HCT116 (cell line): Measurements from ENCODE around the gene TRIM31. TPM values are rescaled to one million over a fixed set of nuclear protein-coding genes. Genes with fewer than 3 reads are reported as not detected.

Experiments
- ATAC-seq: fragments of 200-7000 bp; cut with Tn5 transposase; 2 replicates; pipeline ENCODE4 v1.9.1; 2020; ENCODE audit warnings: mild to moderate bottlenecking, moderate library complexity
- BruUV-seq: library from RNA; stranded (reverse); fragments of 400-500 nt; replicated peaks from 2 replicates; lab custom pipeline; 2021; lab: Mats Ljungman, UMichigan
- CTCF ChIA-PET: fragments of 300-600 bp; sonication (Branson Sonifier 250); formaldehyde crosslinking; loops from one replicate; lab custom pipeline; 2021; ENCODE audit warnings: antibody characterized with exemption; lab: Charles Lee
- POLR2A ChIA-PET: fragments of 300-600, 350-600 bp; sonication (Branson Sonifier 250); formaldehyde crosslinking; loops from one replicate; lab custom pipeline; 2021; ENCODE audit warnings: antibody characterized with exemption; lab: Charles Lee
- RAD21 ChIA-PET, 2 experiments: fragments of 300-600 bp; sonication (Branson Sonifier 250); formaldehyde crosslinking; loops; one replicate each; lab custom pipeline; 2023; ENCODE audit warnings: low total read pairs in 2 of 2; ENCODE audit not compliant: uncharacterized antibody in 2 of 2, unreplicated experiment in 2 of 2, low non-redundant PET in 1 of 2; lab: Charles Lee
- DNase-seq: peaks from one replicate; pipeline ENCODE4 v3.0.0-alpha.2; 2010; ENCODE audit warnings: low read depth, low spot score
- H2AFZ ChIP-seq: fragments of 200-600 bp; shearing (Covaris generic), sonication (generic); 2 replicates; pipeline ENCODE4 v1.6.1; 2017; ENCODE audit warnings: low read depth, mixed run types, mixed read lengths, antibody characterized with exemption, low read length; ENCODE audit not compliant: poor library complexity, severe bottlenecking
- H3K27ac ChIP-seq: 2 replicates; pipeline ENCODE4 v1.5.1; 2012; ENCODE audit warnings: low read depth, low read length
- H3K27me3 ChIP-seq: fragments of 200-600 bp; sonication (generic); 2 replicates; pipeline ENCODE4 v1.6.1; 2016; ENCODE audit warnings: mixed run types, low read length, mixed read lengths; ENCODE audit not compliant: insufficient read depth
- H3K36me3 ChIP-seq, 2 experiments: fragments of 200-500 bp in 1 of 2; fragments of 200-600 bp in 1 of 2; sonication (Bioruptor generic) in 1 of 2; sonication (generic) in 1 of 2; 2 replicates each; pipeline versions ENCODE4 v1.5.1 to v1.6.1; 2014 to 2016; ENCODE audit warnings: low read length in 2 of 2, inconsistent platforms in 1 of 2, mixed read lengths in 1 of 2, mixed run types in 1 of 2; ENCODE audit not compliant: insufficient read depth in 2 of 2, control insufficient read depth in 1 of 2
- H3K4me1 ChIP-seq, 2 experiments: fragments of 200-600 bp in 1 of 2; sonication (generic) in 1 of 2; 2 replicates each; pipeline versions ENCODE4 v1.5.1 to v1.6.1; 2012 to 2017; ENCODE audit warnings: low read length in 2 of 2, inconsistent platforms in 1 of 2, mild to moderate bottlenecking in 1 of 2, mixed read lengths in 1 of 2, mixed run types in 1 of 2, moderate library complexity in 1 of 2; ENCODE audit not compliant: insufficient read depth in 2 of 2, control insufficient read depth in 1 of 2
- H3K4me2 ChIP-seq: fragments of 200-600 bp; sonication (generic); 2 replicates; pipeline ENCODE4 v1.6.1; 2017; ENCODE audit warnings: mixed run types, low read length, mixed read lengths
- H3K4me3 ChIP-seq, 2 experiments: fragments of 200-600 bp in 1 of 2; sonication (generic) in 1 of 2; replicated peaks in 1 of 2; 2 replicates each; pipeline ENCODE4 v1.5.1; 2011 to 2016; ENCODE audit warnings: low read length in 2 of 2, control low read depth in 1 of 2, low read depth in 1 of 2, mild to moderate bottlenecking in 1 of 2, mixed read lengths in 1 of 2, mixed run types in 1 of 2
- H3K79me2 ChIP-seq: fragments of 200-600 bp; sonication (generic); 2 replicates; pipeline ENCODE4 v1.6.1; 2017; ENCODE audit warnings: mild to moderate bottlenecking, mixed run types, low read length, moderate library complexity, mixed read lengths; ENCODE audit not compliant: insufficient read depth
- H3K9ac ChIP-seq: fragments of 200-600 bp; sonication (generic); 2 replicates; pipeline ENCODE4 v1.6.1; 2016; ENCODE audit warnings: low read length, mixed read lengths
- H3K9me2 ChIP-seq: fragments of 200-600 bp; sonication (generic), shearing (Covaris generic); 2 replicates; pipeline ENCODE4 v1.6.1; 2017; ENCODE audit warnings: mixed run types, mild to moderate bottlenecking, moderate library complexity; ENCODE audit not compliant: insufficient read depth
- H3K9me3 ChIP-seq, 2 experiments: fragments of 200-500 bp in 1 of 2; fragments of 200-600 bp in 1 of 2; sonication (Bioruptor generic) in 1 of 2; sonication (generic) in 1 of 2; 2 replicates each; pipeline ENCODE4 v1.6.1; 2014 to 2017; ENCODE audit warnings: low read length in 2 of 2, mixed read lengths in 2 of 2, inconsistent platforms in 1 of 2, low read depth in 1 of 2, mild to moderate bottlenecking in 1 of 2, mixed run types in 1 of 2, moderate library complexity in 1 of 2; ENCODE audit not compliant: control insufficient read depth in 1 of 2, insufficient read depth in 1 of 2
- H4K20me1 ChIP-seq: fragments of 200-600 bp; sonication (generic), shearing (Covaris generic); 2 replicates; pipeline ENCODE4 v1.6.1; 2017; ENCODE audit warnings: mixed run types, mild to moderate bottlenecking, moderate library complexity; ENCODE audit not compliant: insufficient read depth
- CEBPB ChIP-seq: IDR thresholded peaks from 2 replicates; pipeline ENCODE4 v1.6.1; 2012; ENCODE audit warnings: low read depth
- ELF1 ChIP-seq: IDR thresholded peaks from 2 replicates; pipeline ENCODE4 v1.6.1; 2012; ENCODE audit warnings: low read depth, borderline replicate concordance
- EZH2 ChIP-seq: fragments of 200-600 bp; sonication (generic); IDR thresholded peaks from 2 replicates; pipeline ENCODE4 v1.6.1; 2017; ENCODE audit warnings: antibody characterized with exemption, mixed run types
- EZH2phosphoT487 ChIP-seq: fragments of 200-600 bp; IDR thresholded peaks from 2 replicates; pipeline ENCODE4 v1.6.1; 2018; ENCODE audit warnings: antibody characterized with exemption, borderline replicate concordance
- FOSL1 ChIP-seq: IDR thresholded peaks from 2 replicates; pipeline ENCODE4 v1.6.1; 2012; ENCODE audit warnings: low read depth
- JUND ChIP-seq: IDR thresholded peaks from 2 replicates; pipeline ENCODE4 v1.6.1; 2012
- POLR2A ChIP-seq: IDR thresholded peaks from 2 replicates; pipeline ENCODE4 v1.7.0; 2011; ENCODE audit warnings: borderline replicate concordance; ENCODE audit not compliant: insufficient read depth, insufficient read length; ENCODE audit errors: extremely low read depth
- POLR2AphosphoS5 ChIP-seq: IDR thresholded peaks from 2 replicates; pipeline ENCODE4 v1.6.1; 2011; ENCODE audit warnings: mild to moderate bottlenecking, low read depth, low read length, moderate library complexity
- RAD21 ChIP-seq: IDR thresholded peaks from 2 replicates; pipeline ENCODE4 v1.6.1; 2012; ENCODE audit warnings: low read depth, mild to moderate bottlenecking
- SP1 ChIP-seq: IDR thresholded peaks from 2 replicates; pipeline ENCODE4 v1.6.1; 2012; ENCODE audit warnings: low read depth
- SRF ChIP-seq: IDR thresholded peaks from 2 replicates; pipeline ENCODE4 v1.6.1; 2012; ENCODE audit warnings: low read depth
- YY1 ChIP-seq: IDR thresholded peaks from 2 replicates; pipeline ENCODE4 v1.6.1; 2011; ENCODE audit warnings: low read length, low read depth, moderate library complexity, mild to moderate bottlenecking; ENCODE audit not compliant: insufficient replicate concordance; ENCODE audit errors: extremely low read depth
- intact Hi-C: fragments of 100-400 bp; cut with micrococcal nuclease; formaldehyde crosslinking; loops from 2 replicates; pipeline ENCODE4 v1.10.0; 2022
- total RNA-seq: library from RNA; stranded (reverse); gene quantifications from one replicate; pipeline ENCODE4 v1.2.1, GENCODE V29; 2021; ENCODE audit not compliant: unreplicated experiment
- TF ChIP-seq, protein P1 (sequence below): IDR thresholded peaks from 2 replicates; pipeline ENCODE4 v1.6.1; 2012; ENCODE audit warnings: low read depth
- TF ChIP-seq, protein P2 (sequence below): IDR thresholded peaks from 2 replicates; pipeline ENCODE4 v1.6.1; 2012
- TF ChIP-seq, protein P3 (sequence below): IDR thresholded peaks from 2 replicates; pipeline ENCODE4 v1.6.1; 2011; ENCODE audit warnings: mild to moderate bottlenecking, low read length, moderate library complexity; ENCODE audit not compliant: insufficient replicate concordance; ENCODE audit errors: extremely low read depth
- TF ChIP-seq, protein P4 (sequence below): IDR thresholded peaks from 2 replicates; pipeline ENCODE4 v1.6.1; 2012

The TRIM31 gene
- total RNA-seq, 1 experiment from 2014 or later, result not detected

DNA sequence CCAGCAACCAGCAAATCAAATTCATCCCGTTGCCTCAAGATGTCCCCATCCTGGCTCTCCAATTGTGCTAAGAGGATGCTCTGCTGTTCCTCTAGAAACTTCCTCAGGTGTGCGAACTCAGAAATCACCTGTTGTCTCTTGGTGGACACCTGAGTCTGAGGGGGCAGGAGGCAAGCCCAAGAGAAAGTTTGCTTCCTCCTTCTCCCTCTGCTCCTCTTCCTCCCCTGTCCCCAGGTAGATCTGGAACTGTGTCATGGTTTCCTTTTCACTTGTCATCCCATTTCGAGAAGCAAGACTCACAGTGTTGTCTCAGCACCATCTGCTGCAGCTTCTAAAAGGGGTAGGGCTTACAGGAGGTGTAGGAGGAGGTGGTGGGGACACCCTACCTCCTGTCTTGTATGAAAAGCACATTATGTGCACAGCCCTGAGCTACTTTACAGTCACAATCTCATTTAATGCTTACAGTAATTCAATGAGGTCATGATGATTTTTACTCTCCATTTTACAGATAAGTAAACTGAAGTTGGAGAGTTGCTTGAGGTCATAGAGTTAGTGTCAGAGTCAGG is 45.7 kb upstream of the TRIM31 start:
- H3K27me3 ChIP-seq, result no peaks in the 10 kb centered on the region
- BruUV-seq, result no TSS peak
- no peak overlapping the region for H3K27ac ChIP-seq
- H2AFZ ChIP-seq, result no peak overlapping the region
- no peaks in the 10 kb centered on the region for H3K36me3 ChIP-seq
- TF ChIP-seq, protein P1, sequence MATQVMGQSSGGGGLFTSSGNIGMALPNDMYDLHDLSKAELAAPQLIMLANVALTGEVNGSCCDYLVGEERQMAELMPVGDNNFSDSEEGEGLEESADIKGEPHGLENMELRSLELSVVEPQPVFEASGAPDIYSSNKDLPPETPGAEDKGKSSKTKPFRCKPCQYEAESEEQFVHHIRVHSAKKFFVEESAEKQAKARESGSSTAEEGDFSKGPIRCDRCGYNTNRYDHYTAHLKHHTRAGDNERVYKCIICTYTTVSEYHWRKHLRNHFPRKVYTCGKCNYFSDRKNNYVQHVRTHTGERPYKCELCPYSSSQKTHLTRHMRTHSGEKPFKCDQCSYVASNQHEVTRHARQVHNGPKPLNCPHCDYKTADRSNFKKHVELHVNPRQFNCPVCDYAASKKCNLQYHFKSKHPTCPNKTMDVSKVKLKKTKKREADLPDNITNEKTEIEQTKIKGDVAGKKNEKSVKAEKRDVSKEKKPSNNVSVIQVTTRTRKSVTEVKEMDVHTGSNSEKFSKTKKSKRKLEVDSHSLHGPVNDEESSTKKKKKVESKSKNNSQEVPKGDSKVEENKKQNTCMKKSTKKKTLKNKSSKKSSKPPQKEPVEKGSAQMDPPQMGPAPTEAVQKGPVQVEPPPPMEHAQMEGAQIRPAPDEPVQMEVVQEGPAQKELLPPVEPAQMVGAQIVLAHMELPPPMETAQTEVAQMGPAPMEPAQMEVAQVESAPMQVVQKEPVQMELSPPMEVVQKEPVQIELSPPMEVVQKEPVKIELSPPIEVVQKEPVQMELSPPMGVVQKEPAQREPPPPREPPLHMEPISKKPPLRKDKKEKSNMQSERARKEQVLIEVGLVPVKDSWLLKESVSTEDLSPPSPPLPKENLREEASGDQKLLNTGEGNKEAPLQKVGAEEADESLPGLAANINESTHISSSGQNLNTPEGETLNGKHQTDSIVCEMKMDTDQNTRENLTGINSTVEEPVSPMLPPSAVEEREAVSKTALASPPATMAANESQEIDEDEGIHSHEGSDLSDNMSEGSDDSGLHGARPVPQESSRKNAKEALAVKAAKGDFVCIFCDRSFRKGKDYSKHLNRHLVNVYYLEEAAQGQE, result no peak
- TF ChIP-seq EZH2 (no peak), SRF (no peak)
- H3K4me1 ChIP-seq, result peaks cover 31 to 45% of the 10 kb centered on the region in 2 experiments
- no peak overlapping the region for H3K4me2 ChIP-seq
- H3K79me2 ChIP-seq, result no peaks in the 10 kb centered on the region
- CTCF ChIA-PET, result no interaction called here
- no peaks in the 10 kb centered on the region for H3K9me3 ChIP-seq
- POLR2A ChIA-PET, result no interaction called here
- no peaks in the 10 kb centered on the region for H4K20me1 ChIP-seq
- ATAC-seq (no peak), DNase-seq (no peak)
- intact Hi-C loops, result no loop called here
- H3K9ac ChIP-seq, result no peak overlapping the region
- H3K9me2 ChIP-seq, result no peaks in the 10 kb centered on the region
- no peak overlapping the region for H3K4me3 ChIP-seq
- RAD21 ChIA-PET, result no interaction called here

DNA sequence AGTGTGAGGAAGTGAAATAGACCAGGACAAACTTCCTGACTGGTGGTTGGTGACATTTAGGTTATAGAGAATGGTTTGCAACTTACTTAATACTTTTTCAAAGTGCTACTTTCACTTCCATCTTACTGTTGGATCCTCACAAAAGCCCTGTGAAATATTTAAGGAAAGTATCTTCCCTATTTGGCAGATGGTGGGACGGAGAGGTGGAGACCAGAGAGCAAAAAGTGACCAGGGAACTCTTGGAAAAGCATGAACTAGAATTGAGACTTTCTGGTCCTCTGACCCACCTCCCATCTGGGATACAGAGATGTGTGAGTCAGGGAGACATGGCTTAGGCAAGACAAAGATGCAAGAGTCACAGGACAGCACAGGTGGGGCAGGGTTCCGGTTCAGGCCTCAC is 45.1 kb upstream of the TRIM31 start:
- ATAC-seq (no peak), DNase-seq (no peak)
- H2AFZ ChIP-seq, result no peak overlapping the region
- no peaks in the 10 kb centered on the region for H3K27me3 ChIP-seq
- peaks cover 31 to 39% of the 10 kb centered on the region in 2 experiments for H3K4me1 ChIP-seq
- H3K36me3 ChIP-seq, result no peaks in the 10 kb centered on the region
- no peaks in the 10 kb centered on the region for H4K20me1 ChIP-seq
- intact Hi-C loops, result no loop called here
- no peaks in the 10 kb centered on the region for H3K79me2 ChIP-seq
- H3K9ac ChIP-seq, result no peak overlapping the region
- no peaks in the 10 kb centered on the region for H3K9me3 ChIP-seq
- RAD21 ChIA-PET, result no interaction called here
- no peaks in the 10 kb centered on the region for H3K9me2 ChIP-seq
- POLR2A ChIA-PET, result no interaction called here
- H3K4me3 ChIP-seq, result no peak overlapping the region
- BruUV-seq, result no TSS peak
- H3K27ac ChIP-seq, result no peak overlapping the region
- CTCF ChIA-PET, result no interaction called here
- no peak overlapping the region for H3K4me2 ChIP-seq
- no peak for TF ChIP-seq RAD21
- no peak for TF ChIP-seq YY1
- TF ChIP-seq, protein P2, sequence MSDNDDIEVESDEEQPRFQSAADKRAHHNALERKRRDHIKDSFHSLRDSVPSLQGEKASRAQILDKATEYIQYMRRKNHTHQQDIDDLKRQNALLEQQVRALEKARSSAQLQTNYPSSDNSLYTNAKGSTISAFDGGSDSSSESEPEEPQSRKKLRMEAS, result no peak
- TF ChIP-seq POLR2A, result no peak
- TF ChIP-seq, protein P3, sequence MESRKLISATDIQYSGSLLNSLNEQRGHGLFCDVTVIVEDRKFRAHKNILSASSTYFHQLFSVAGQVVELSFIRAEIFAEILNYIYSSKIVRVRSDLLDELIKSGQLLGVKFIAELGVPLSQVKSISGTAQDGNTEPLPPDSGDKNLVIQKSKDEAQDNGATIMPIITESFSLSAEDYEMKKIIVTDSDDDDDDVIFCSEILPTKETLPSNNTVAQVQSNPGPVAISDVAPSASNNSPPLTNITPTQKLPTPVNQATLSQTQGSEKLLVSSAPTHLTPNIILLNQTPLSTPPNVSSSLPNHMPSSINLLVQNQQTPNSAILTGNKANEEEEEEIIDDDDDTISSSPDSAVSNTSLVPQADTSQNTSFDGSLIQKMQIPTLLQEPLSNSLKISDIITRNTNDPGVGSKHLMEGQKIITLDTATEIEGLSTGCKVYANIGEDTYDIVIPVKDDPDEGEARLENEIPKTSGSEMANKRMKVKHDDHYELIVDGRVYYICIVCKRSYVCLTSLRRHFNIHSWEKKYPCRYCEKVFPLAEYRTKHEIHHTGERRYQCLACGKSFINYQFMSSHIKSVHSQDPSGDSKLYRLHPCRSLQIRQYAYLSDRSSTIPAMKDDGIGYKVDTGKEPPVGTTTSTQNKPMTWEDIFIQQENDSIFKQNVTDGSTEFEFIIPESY, result no peak
- no peak for TF ChIP-seq POLR2AphosphoS5
- TF ChIP-seq ELF1, result no peak
- no peak for TF ChIP-seq SRF
- no peak for TF ChIP-seq FOSL1
- TF ChIP-seq SP1, result no peak
- TF ChIP-seq, protein P4, sequence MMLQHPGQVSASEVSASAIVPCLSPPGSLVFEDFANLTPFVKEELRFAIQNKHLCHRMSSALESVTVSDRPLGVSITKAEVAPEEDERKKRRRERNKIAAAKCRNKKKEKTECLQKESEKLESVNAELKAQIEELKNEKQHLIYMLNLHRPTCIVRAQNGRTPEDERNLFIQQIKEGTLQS, result no peak
- no peak for TF ChIP-seq CEBPB
- TF ChIP-seq JUND, result no peak
- no peak for TF ChIP-seq EZH2phosphoT487
